Thyroid gland (tissue), 4 donors: ENCODE data around the gene INPP1. TPM values are rescaled to one million over a fixed set of nuclear protein-coding genes. Genes with fewer than 3 reads are reported as not detected.

Experiments
- DNase-seq, 2 donors: peaks; one replicate each; pipeline ENCODE4 v3.0.0-alpha.2; 2019
- H3K27ac ChIP-seq, 3 donors: fragments of 200-600 bp; sonication (generic); 1 replicate in 2 of 3; 2 replicates in 1 of 3; pipeline ENCODE4 v1.5.1; 2016 to 2019; ENCODE audit warnings: mild to moderate bottlenecking in 1 of 3, moderate library complexity in 1 of 3
- H3K27me3 ChIP-seq: fragments of 200-600 bp; sonication (generic); one replicate; pipeline ENCODE4 v1.5.1; 2019
- H3K36me3 ChIP-seq, 2 donors: fragments of 200-600 bp; sonication (generic); one replicate each; pipeline ENCODE4 v1.5.1; 2016 to 2019
- H3K4me1 ChIP-seq, 2 donors: fragments of 200-600 bp; sonication (generic); one replicate each; pipeline ENCODE4 v1.5.1; 2017 to 2019
- H3K4me3 ChIP-seq, 3 donors: fragments of 200-600 bp; sonication (generic); replicated peaks in 1 of 3; 1 replicate in 2 of 3; 2 replicates in 1 of 3; pipeline ENCODE4 v1.5.1; 2016; ENCODE audit warnings: mild to moderate bottlenecking in 1 of 3
- H3K9me3 ChIP-seq: fragments of 200-600 bp; sonication (generic); one replicate; pipeline ENCODE4 v1.5.1; 2017
- POLR2A ChIP-seq, 2 donors: fragments of 450-650 bp; IDR thresholded peaks; one replicate each; pipeline ENCODE4 v1.6.1; 2017; ENCODE audit warnings: antibody characterized with exemption in 2 of 2, mild to moderate bottlenecking in 2 of 2, moderate library complexity in 1 of 2
- WGBS, 2 donors: methylation state at CpG; one replicate each; pipeline ENCODE4 v1.1.5; 2017; 5-methylcytosine and 5-hydroxymethylcytosine counted together
- intact Hi-C: fragments of 100-400 bp; cut with DNase I; formaldehyde crosslinking; loops from one replicate; pipeline ENCODE4 v1.15.1; 2023
- total RNA-seq, 4 donors: library from RNA; depleted of rRNA; stranded (reverse); fragments of >200 nt; gene quantifications; one replicate each; pipeline ENCODE4 v1.2.3, GENCODE V29; 2016
- TF ChIP-seq, protein P1 (sequence below), 6 experiments: fragments of 200-600 bp in 3 of 6; fragments of 450-650 bp in 3 of 6; sonication (generic) in 3 of 6; IDR thresholded peaks; one replicate each; pipeline ENCODE4 v1.5.1; 2016 to 2019; ENCODE audit warnings: antibody characterized with exemption in 6 of 6, mild to moderate bottlenecking in 2 of 6, inconsistent platforms in 1 of 6, moderate library complexity in 1 of 6

INPP1 gene
- total RNA-seq, 4 donors from 2014 or later = 15.6 to 45.3 (median 21.2) TPM

DNA sequence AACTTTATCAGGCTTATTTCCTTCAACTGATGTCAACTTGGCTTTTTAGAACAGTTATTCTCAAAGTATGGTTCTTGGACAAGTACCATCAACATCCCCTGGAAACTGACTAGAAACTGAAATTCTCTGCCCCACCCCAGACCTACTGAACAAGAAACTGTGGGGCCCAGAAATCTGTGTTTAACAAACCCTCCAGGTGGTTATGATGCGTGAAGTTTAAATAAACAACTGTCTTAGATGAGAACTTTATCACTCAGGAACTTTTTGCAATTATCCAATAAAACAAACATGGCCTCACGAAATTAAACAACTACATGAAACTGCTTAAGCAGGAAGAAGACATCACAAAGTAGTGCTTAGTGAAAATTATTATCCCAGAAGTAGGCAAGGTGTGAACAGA is 28.1 kb upstream of the INPP1 start:
- no peak for DNase-seq
- TF ChIP-seq, protein P1, sequence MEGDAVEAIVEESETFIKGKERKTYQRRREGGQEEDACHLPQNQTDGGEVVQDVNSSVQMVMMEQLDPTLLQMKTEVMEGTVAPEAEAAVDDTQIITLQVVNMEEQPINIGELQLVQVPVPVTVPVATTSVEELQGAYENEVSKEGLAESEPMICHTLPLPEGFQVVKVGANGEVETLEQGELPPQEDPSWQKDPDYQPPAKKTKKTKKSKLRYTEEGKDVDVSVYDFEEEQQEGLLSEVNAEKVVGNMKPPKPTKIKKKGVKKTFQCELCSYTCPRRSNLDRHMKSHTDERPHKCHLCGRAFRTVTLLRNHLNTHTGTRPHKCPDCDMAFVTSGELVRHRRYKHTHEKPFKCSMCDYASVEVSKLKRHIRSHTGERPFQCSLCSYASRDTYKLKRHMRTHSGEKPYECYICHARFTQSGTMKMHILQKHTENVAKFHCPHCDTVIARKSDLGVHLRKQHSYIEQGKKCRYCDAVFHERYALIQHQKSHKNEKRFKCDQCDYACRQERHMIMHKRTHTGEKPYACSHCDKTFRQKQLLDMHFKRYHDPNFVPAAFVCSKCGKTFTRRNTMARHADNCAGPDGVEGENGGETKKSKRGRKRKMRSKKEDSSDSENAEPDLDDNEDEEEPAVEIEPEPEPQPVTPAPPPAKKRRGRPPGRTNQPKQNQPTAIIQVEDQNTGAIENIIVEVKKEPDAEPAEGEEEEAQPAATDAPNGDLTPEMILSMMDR (IDR thresholded peaks at IDR 0.05) = no peak
- TF ChIP-seq POLR2A (IDR thresholded peaks at IDR 0.05) = no peak
- Histone ChIP-seq H3K36me3 (no peaks in the 10 kb centered on the region), H3K4me3 (no peak overlapping the region), H3K4me1 (peaks cover 31 to 49% of the 10 kb centered on the region in 2 donors), H3K9me3 (no peaks in the 10 kb centered on the region), H3K27ac (peak overlapping the region in 1 of 3 donors; percentile 0), H3K27me3 (no peaks in the 10 kb centered on the region)
- WGBS, 2 donors = 46% methylated on average over 2 of the region's 2 CpGs
- intact Hi-C loops = no loop called here

GRCh38 chr2:190318514-190318913 is 24.9 kb upstream of the INPP1 start:
- Histone ChIP-seq H3K36me3 (no peaks in the 10 kb centered on the region), H3K4me3 (peak overlapping the region in 1 of 3 donors; percentile 57), H3K27me3 (no peaks in the 10 kb centered on the region), H3K27ac (peak overlapping the region; percentile 51 to 100 (median 93)), H3K4me1 (peaks cover 25 to 33% of the 10 kb centered on the region in 2 donors), H3K9me3 (no peaks in the 10 kb centered on the region)
- 30 to 43% methylated on average over 4 of the region's 4 CpGs for WGBS, 2 donors
- TF ChIP-seq, protein P1 (IDR thresholded peaks at IDR 0.05) = no peak
- intact Hi-C loops = no loop called here
- no peak for DNase-seq

DNA sequence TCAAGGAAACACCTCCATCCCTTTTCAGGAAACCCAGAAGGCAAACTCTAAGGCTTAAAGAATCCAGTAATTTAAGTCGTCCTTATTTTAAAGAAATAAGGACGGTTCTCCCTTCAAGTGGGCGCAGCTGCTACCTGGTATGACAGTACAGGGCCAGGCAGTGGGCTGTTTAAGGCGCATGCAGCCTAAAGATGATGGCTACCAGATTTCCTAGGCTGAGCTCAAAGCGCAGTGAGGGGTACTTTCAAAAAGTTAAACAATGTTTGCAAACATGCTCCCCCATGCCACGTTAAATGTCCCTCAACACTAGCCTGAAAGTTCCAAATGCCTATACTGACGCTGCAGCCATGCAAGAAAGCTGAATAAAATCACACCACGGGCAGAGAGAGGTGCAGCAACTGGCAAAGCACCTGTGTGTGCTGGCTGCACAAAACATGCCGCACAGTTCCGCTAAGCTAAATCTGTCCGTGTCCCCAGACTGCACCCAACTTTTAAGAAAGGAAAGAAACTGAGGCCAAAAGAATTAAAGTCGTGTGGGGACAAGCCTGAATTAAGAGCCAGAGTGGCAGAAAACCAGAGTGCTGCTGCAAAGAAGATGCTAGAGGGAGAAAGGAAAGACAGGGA is 24.3 kb upstream of the INPP1 start:
- 3 to 5% methylated on average over 12 of the region's 12 CpGs for WGBS, 2 donors
- H3K4me1 ChIP-seq = peaks cover 25 to 28% of the 10 kb centered on the region in 2 donors
- H3K27me3 ChIP-seq = no peaks in the 10 kb centered on the region
- peak; percentile 34 to 42 for DNase-seq
- H3K9me3 ChIP-seq = no peaks in the 10 kb centered on the region
- intact Hi-C loops = no loop called here
- no peaks in the 10 kb centered on the region for H3K36me3 ChIP-seq
- H3K4me3 ChIP-seq = peak overlapping the region in 2 of 3 donors; percentile 32 to 57
- peak overlapping the region; percentile 51 to 100 (median 93) for H3K27ac ChIP-seq
- TF ChIP-seq, protein P1 (IDR thresholded peaks at IDR 0.05) = no peak
- TF ChIP-seq POLR2A (IDR thresholded peaks at IDR 0.05) = no peak

GRCh38 chr2:190319555-190320498 is 23.6 kb upstream of the INPP1 start, which contains the start of gene HIBCH:
Gene HIBCH, minus strand, starts transcription at chr2:190319826. Its CDS starts 76 bp downstream, at chr2:190319750.
- peak; percentile 99 to 100 for DNase-seq
- H3K27me3 ChIP-seq = no peaks in the 10 kb centered on the region
- peak within 1 kb of the TSS in 2 of 3 donors; percentile 32 to 57 for H3K4me3 ChIP-seq
- H3K4me1 ChIP-seq = peaks cover 20 to 23% of the 10 kb centered on the region in 2 donors
- intact Hi-C loops = no loop called here
- WGBS, 2 donors = 1% methylated on average over 47 to 49 of the region's 50 CpGs
- H3K9me3 ChIP-seq = no peaks in the 10 kb centered on the region
- H3K27ac ChIP-seq = peak within 1 kb of the TSS; percentile 68 to 100 (median 93)
- peak in 1 of 2 donors; percentile 96 for TF ChIP-seq POLR2A (IDR thresholded peaks at IDR 0.05)
- TF ChIP-seq, protein P1 (IDR thresholded peaks at IDR 0.05) = peak in 5 of 6 experiments; percentile 34 to 83 (median 71)
- no peaks in the 10 kb centered on the region for H3K36me3 ChIP-seq
